Measurements from ENCODE around the gene PTCHD1. TPM values are rescaled to one million over a fixed set of nuclear protein-coding genes. Genes with fewer than 3 reads are reported as not detected.
A peak's percentile ranks its signal among the peaks of the same experiment; 100 is the strongest.

The PTCHD1 gene
- total RNA-seq, 2 donors from 2014 or later, result not detected

GRCh38 chrX:23332888-23333821 is 1.5 kb upstream of the PTCHD1 start:
- DNase-seq, result no peak
- peaks cover 0 to 5% of the 10 kb centered on the region in 2 donors for H3K36me3 Mint-ChIP-seq (ENCODE audit: insufficient read depth in 2 of 2)
- no peaks in the 10 kb centered on the region for H3K9me3 Mint-ChIP-seq
- peaks cover 57% of the 10 kb centered on the region for H3K27me3 Mint-ChIP-seq (ENCODE audit: low read depth)
- H3K27ac Mint-ChIP-seq, result no peak overlapping the region
- ATAC-seq (replicated peaks in 1 of 2), result peak; percentile 13 to 32
- peaks cover 11% of the 10 kb centered on the region for H3K4me1 Mint-ChIP-seq (ENCODE audit: low read depth)
- peak overlapping the region; percentile 37 to 51 for H3K4me3 Mint-ChIP-seq

GRCh38 chrX:23333842-23334520 is 668 bp upstream of the PTCHD1 start:
- Mint-ChIP-seq H3K27me3 (ENCODE audit: low read depth) (peaks cover 56% of the 10 kb centered on the region), H3K4me3 (peak overlapping the region; percentile 25 to 68), H3K27ac (no peak overlapping the region), H3K9me3 (no peaks in the 10 kb centered on the region), H3K36me3 (ENCODE audit: insufficient read depth in 2 of 2) (peaks cover 0 to 5% of the 10 kb centered on the region in 2 donors), H3K4me1 (ENCODE audit: low read depth) (peaks cover 11% of the 10 kb centered on the region)
- ATAC-seq (replicated peaks in 1 of 2) (no peak), DNase-seq (no peak)

GRCh38 chrX:23334521-23334847 is 165 bp upstream of the PTCHD1 start:
- Mint-ChIP-seq H3K36me3 (ENCODE audit: insufficient read depth in 2 of 2) (peaks cover 0 to 5% of the 10 kb centered on the region in 2 donors), H3K4me3 (peak overlapping the region in 1 of 2 donors; percentile 80), H3K9me3 (no peaks in the 10 kb centered on the region), H3K4me1 (ENCODE audit: low read depth) (peaks cover 11% of the 10 kb centered on the region), H3K27ac (no peak overlapping the region), H3K27me3 (ENCODE audit: low read depth) (peaks cover 51% of the 10 kb centered on the region)
- DNase-seq (no peak), ATAC-seq (replicated peaks in 1 of 2) (peak in 1 of 2 donors; percentile 30)

- Mint-ChIP-seq H3K9me3 (no peaks in the 10 kb centered on the region), H3K36me3 (ENCODE audit: insufficient read depth in 2 of 2) (peaks cover 0 to 2% of the 10 kb centered on the region in 2 donors), H3K4me1 (ENCODE audit: low read depth) (peaks cover 5% of the 10 kb centered on the region), H3K27ac (no peak overlapping the region), H3K4me3 (no peak overlapping the region), H3K27me3 (ENCODE audit: low read depth) (peaks cover 51% of the 10 kb centered on the region)
- ATAC-seq (replicated peaks in 1 of 2) (no peak), DNase-seq (no peak)
Observed at GRCh38 chrX:23338334-23338733, 3.7 kb downstream of the PTCHD1 start.

GRCh38 chrX:23341452-23341851 is 6.8 kb downstream of the PTCHD1 start:
- peaks cover 56% of the 10 kb centered on the region for H3K27me3 Mint-ChIP-seq (ENCODE audit: low read depth)
- no peak overlapping the region for H3K4me3 Mint-ChIP-seq
- H3K4me1 Mint-ChIP-seq (ENCODE audit: low read depth), result no peaks in the 10 kb centered on the region
- ATAC-seq (replicated peaks in 1 of 2) (no peak), DNase-seq (no peak)
- H3K9me3 Mint-ChIP-seq, result no peaks in the 10 kb centered on the region
- no peaks in the 10 kb centered on the region for H3K36me3 Mint-ChIP-seq (ENCODE audit: insufficient read depth in 2 of 2)
- H3K27ac Mint-ChIP-seq, result no peak overlapping the region

GRCh38 chrX:23344238-23344903 is 9.7 kb downstream of the PTCHD1 start:
- Mint-ChIP-seq H3K27me3 (ENCODE audit: low read depth) (peaks cover 40% of the 10 kb centered on the region), H3K36me3 (ENCODE audit: insufficient read depth in 2 of 2) (no peaks in the 10 kb centered on the region), H3K4me1 (ENCODE audit: low read depth) (no peaks in the 10 kb centered on the region), H3K27ac (no peak overlapping the region), H3K9me3 (peaks cover 0 to 1% of the 10 kb centered on the region in 2 donors), H3K4me3 (no peak overlapping the region)
- no peak for DNase-seq
- peak; percentile 21 to 29 for ATAC-seq (replicated peaks in 1 of 2)

- ATAC-seq (replicated peaks in 1 of 2) (no peak), DNase-seq (no peak)
- H3K4me3 Mint-ChIP-seq, result no peak overlapping the region
- H3K27ac Mint-ChIP-seq, result no peak overlapping the region
- H3K9me3 Mint-ChIP-seq, result peaks cover 0 to 1% of the 10 kb centered on the region in 2 donors
- no peaks in the 10 kb centered on the region for H3K4me1 Mint-ChIP-seq (ENCODE audit: low read depth)
- peaks cover 44% of the 10 kb centered on the region for H3K27me3 Mint-ChIP-seq (ENCODE audit: low read depth)
- no peaks in the 10 kb centered on the region for H3K36me3 Mint-ChIP-seq (ENCODE audit: insufficient read depth in 2 of 2)
Observed at GRCh38 chrX:23344904-23345271, 10.2 kb downstream of the PTCHD1 start.

- DNase-seq (no peak), ATAC-seq (replicated peaks in 1 of 2) (no peak)
- Mint-ChIP-seq H3K4me1 (ENCODE audit: low read depth) (no peaks in the 10 kb centered on the region), H3K4me3 (no peak overlapping the region), H3K36me3 (ENCODE audit: insufficient read depth in 2 of 2) (no peaks in the 10 kb centered on the region), H3K27ac (no peak overlapping the region), H3K9me3 (no peaks in the 10 kb centered on the region), H3K27me3 (ENCODE audit: low read depth) (no peaks in the 10 kb centered on the region)
Observed at GRCh38 chrX:23356189-23356588, 21.5 kb downstream of the PTCHD1 start.

- Mint-ChIP-seq H3K27ac (no peak overlapping the region), H3K27me3 (ENCODE audit: low read depth) (peaks cover 8% of the 10 kb centered on the region), H3K4me3 (no peak overlapping the region), H3K36me3 (ENCODE audit: insufficient read depth in 2 of 2) (no peaks in the 10 kb centered on the region), H3K4me1 (ENCODE audit: low read depth) (no peaks in the 10 kb centered on the region), H3K9me3 (no peaks in the 10 kb centered on the region)
- DNase-seq (no peak), ATAC-seq (replicated peaks in 1 of 2) (no peak)
Observed at GRCh38 chrX:23364416-23364815, 29.8 kb downstream of the PTCHD1 start.

- Mint-ChIP-seq H3K4me3 (no peak overlapping the region), H3K27me3 (ENCODE audit: low read depth) (peaks cover 9% of the 10 kb centered on the region), H3K36me3 (ENCODE audit: insufficient read depth in 2 of 2) (no peaks in the 10 kb centered on the region), H3K9me3 (no peaks in the 10 kb centered on the region), H3K4me1 (ENCODE audit: low read depth) (no peaks in the 10 kb centered on the region), H3K27ac (no peak overlapping the region)
- ATAC-seq (replicated peaks in 1 of 2) (no peak), DNase-seq (no peak)
Observed at GRCh38 chrX:23365541-23365940, 30.9 kb downstream of the PTCHD1 start.

GRCh38 chrX:23366914-23367313 is 32.3 kb downstream of the PTCHD1 start:
- DNase-seq (no peak), ATAC-seq (replicated peaks in 1 of 2) (no peak)
- Mint-ChIP-seq H3K4me3 (no peak overlapping the region), H3K27ac (no peak overlapping the region), H3K36me3 (ENCODE audit: insufficient read depth in 2 of 2) (no peaks in the 10 kb centered on the region), H3K27me3 (ENCODE audit: low read depth) (peaks cover 9% of the 10 kb centered on the region), H3K4me1 (ENCODE audit: low read depth) (no peaks in the 10 kb centered on the region), H3K9me3 (no peaks in the 10 kb centered on the region)

GRCh38 chrX:23369027-23369426 is 34.4 kb downstream of the PTCHD1 start:
- Mint-ChIP-seq H3K27ac (no peak overlapping the region), H3K27me3 (ENCODE audit: low read depth) (peaks cover 17% of the 10 kb centered on the region), H3K9me3 (no peaks in the 10 kb centered on the region), H3K4me1 (ENCODE audit: low read depth) (no peaks in the 10 kb centered on the region), H3K4me3 (no peak overlapping the region), H3K36me3 (ENCODE audit: insufficient read depth in 2 of 2) (no peaks in the 10 kb centered on the region)
- ATAC-seq (replicated peaks in 1 of 2), result no peak
- DNase-seq, result no peak

GRCh38 chrX:23372220-23372902 is 37.7 kb downstream of the PTCHD1 start:
- no peak overlapping the region for H3K27ac Mint-ChIP-seq
- H3K4me1 Mint-ChIP-seq (ENCODE audit: low read depth), result no peaks in the 10 kb centered on the region
- no peaks in the 10 kb centered on the region for H3K36me3 Mint-ChIP-seq (ENCODE audit: insufficient read depth in 2 of 2)
- peaks cover 0 to 3% of the 10 kb centered on the region in 2 donors for H3K9me3 Mint-ChIP-seq
- no peak for ATAC-seq (replicated peaks in 1 of 2)
- no peak overlapping the region for H3K4me3 Mint-ChIP-seq
- no peak for DNase-seq
- H3K27me3 Mint-ChIP-seq (ENCODE audit: low read depth), result peaks cover 17% of the 10 kb centered on the region

All from activated T-cell treated with anti-CD3 and anti-CD28 coated beads, Interleukin-2, amount 50 U/mL, for 72 hours (primary cell).